ENCODE measurements around the gene ZSCAN2. TPM values are rescaled to one million over a fixed set of nuclear protein-coding genes. Genes with fewer than 3 reads are reported as not detected.

ZSCAN2 gene
- total RNA-seq, 1 donor from 2014 or later: 26.6 TPM

GRCh38 chr15:84609818-84610525 is 9.2 kb downstream of the ZSCAN2 start:
- Histone ChIP-seq H3K4me3 (ENCODE audit: low read depth, low read length) (no peak overlapping the region), H3K27me3 (ENCODE audit: control insufficient read depth, insufficient read depth, low read length) (no peaks in the 10 kb centered on the region), H3K36me3 (ENCODE audit: control insufficient read depth, insufficient read depth, low read length) (peaks cover 1% of the 10 kb centered on the region)
- DNase-seq (ENCODE audit: low read depth): no peak
- TF ChIP-seq CTCF (IDR thresholded peaks at IDR 0.05; ENCODE audit: insufficient read depth, low read length, poor library complexity, severe bottlenecking): no peak

- DNase-seq (ENCODE audit: low read depth): no peak
- peaks cover 3% of the 10 kb centered on the region for H3K36me3 ChIP-seq (ENCODE audit: control insufficient read depth, insufficient read depth, low read length)
- H3K27me3 ChIP-seq (ENCODE audit: control insufficient read depth, insufficient read depth, low read length): no peaks in the 10 kb centered on the region
- no peak overlapping the region for H3K4me3 ChIP-seq (ENCODE audit: low read depth, low read length)
- TF ChIP-seq CTCF (IDR thresholded peaks at IDR 0.05; ENCODE audit: insufficient read depth, low read length, poor library complexity, severe bottlenecking): no peak
Observed at GRCh38 chr15:84611631-84612030, 10.8 kb downstream of the ZSCAN2 start.

GRCh38 chr15:84616235-84616634 is 15.4 kb downstream of the ZSCAN2 start:
- H3K27me3 ChIP-seq (ENCODE audit: control insufficient read depth, insufficient read depth, low read length): no peaks in the 10 kb centered on the region
- TF ChIP-seq CTCF (IDR thresholded peaks at IDR 0.05; ENCODE audit: insufficient read depth, low read length, poor library complexity, severe bottlenecking): no peak
- no peak for DNase-seq (ENCODE audit: low read depth)
- H3K4me3 ChIP-seq (ENCODE audit: low read depth, low read length): no peak overlapping the region
- peaks cover 3% of the 10 kb centered on the region for H3K36me3 ChIP-seq (ENCODE audit: control insufficient read depth, insufficient read depth, low read length)

- Histone ChIP-seq H3K4me3 (ENCODE audit: low read depth, low read length) (no peak overlapping the region), H3K27me3 (ENCODE audit: control insufficient read depth, insufficient read depth, low read length) (no peaks in the 10 kb centered on the region), H3K36me3 (ENCODE audit: control insufficient read depth, insufficient read depth, low read length) (peaks cover 6% of the 10 kb centered on the region)
- no peak for TF ChIP-seq CTCF (IDR thresholded peaks at IDR 0.05; ENCODE audit: insufficient read depth, low read length, poor library complexity, severe bottlenecking)
- no peak for DNase-seq (ENCODE audit: low read depth)
Observed at GRCh38 chr15:84620626-84621025, 19.8 kb downstream of the ZSCAN2 start.

- no peak for TF ChIP-seq CTCF (IDR thresholded peaks at IDR 0.05; ENCODE audit: insufficient read depth, low read length, poor library complexity, severe bottlenecking)
- H3K36me3 ChIP-seq (ENCODE audit: control insufficient read depth, insufficient read depth, low read length): peaks cover 5% of the 10 kb centered on the region
- no peak for DNase-seq (ENCODE audit: low read depth)
- H3K27me3 ChIP-seq (ENCODE audit: control insufficient read depth, insufficient read depth, low read length): no peaks in the 10 kb centered on the region
- no peak overlapping the region for H3K4me3 ChIP-seq (ENCODE audit: low read depth, low read length)
Observed at GRCh38 chr15:84621358-84621979, 20.7 kb downstream of the ZSCAN2 start.
